ENCODE data around the gene ZGPAT.

ZGPAT gene

DNA sequence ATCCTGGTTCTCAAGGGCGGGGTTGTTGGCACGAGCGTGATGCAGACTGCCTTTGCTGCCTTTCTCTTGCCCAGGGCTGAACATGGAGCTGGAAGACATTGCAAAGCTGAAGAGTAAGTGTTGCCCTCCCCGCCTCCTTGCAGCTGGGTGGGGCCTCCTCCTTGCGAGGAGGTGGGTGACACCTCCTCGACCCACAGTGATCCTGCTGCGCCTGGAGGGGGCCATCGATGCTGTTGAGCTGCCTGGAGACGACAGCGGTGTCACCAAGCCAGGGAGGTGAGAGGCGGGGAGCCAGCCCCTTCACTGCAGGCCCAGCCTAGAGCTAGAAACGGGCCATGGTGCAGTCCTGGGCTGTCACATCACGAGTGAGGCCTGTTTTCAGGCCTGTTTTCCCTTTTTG, 29.8 kb upstream of the ZGPAT start:
- ChIA-PET CTCF (no interaction called here), POLR2A (no interaction called here)
- no peak for DNase-seq (ENCODE audit: extremely low spot score)
- TF ChIP-seq, protein P1, sequence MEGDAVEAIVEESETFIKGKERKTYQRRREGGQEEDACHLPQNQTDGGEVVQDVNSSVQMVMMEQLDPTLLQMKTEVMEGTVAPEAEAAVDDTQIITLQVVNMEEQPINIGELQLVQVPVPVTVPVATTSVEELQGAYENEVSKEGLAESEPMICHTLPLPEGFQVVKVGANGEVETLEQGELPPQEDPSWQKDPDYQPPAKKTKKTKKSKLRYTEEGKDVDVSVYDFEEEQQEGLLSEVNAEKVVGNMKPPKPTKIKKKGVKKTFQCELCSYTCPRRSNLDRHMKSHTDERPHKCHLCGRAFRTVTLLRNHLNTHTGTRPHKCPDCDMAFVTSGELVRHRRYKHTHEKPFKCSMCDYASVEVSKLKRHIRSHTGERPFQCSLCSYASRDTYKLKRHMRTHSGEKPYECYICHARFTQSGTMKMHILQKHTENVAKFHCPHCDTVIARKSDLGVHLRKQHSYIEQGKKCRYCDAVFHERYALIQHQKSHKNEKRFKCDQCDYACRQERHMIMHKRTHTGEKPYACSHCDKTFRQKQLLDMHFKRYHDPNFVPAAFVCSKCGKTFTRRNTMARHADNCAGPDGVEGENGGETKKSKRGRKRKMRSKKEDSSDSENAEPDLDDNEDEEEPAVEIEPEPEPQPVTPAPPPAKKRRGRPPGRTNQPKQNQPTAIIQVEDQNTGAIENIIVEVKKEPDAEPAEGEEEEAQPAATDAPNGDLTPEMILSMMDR (IDR thresholded peaks at IDR 0.05; ENCODE audit: control extremely low read depth, extremely low read depth, low read depth, missing control alignments): no peak

DNA sequence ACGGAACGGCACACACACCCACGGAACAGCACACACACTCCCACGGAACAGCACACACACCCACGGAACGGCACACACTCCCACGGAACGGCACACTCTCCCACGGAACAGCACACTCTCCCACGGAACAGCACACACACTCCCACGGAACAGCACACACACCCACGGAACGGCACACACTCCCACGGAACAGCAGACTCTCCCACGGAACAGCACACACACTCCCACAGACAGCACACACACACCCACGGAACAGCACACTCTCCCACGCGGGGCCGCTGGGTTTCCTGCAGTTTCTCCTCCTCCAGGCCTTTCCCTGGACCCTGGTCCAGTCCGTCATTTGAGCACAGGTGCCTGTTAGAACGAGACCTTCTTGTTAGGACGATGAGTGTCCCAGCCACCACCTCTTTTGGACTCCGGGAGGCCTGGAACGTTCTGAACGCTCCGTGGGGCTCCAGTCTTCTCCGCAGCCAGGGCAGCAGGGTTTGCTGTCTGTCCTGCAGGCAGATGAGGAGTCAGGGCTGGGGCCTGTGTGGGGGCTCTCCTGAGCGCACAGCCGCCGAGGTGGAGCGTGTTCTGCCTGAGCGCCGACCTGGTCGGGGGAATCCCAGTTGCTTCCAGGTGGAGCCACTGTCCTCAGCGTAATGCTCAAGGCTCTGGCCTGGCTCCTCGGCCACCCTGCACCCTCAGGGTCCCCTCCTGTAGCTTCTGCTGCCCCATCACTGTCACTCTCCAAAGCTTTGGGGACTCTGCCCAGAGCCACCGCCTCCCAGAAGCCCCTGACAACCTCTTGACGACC, 29.0 kb upstream of the ZGPAT start:
- CTCF ChIA-PET: interaction anchor here (1.0 kb wide), 1 partner anchor 10 kb away, joined by 3 read pairs; no protein-coding TSS in a partner anchor
- TF ChIP-seq, protein P1 (IDR thresholded peaks at IDR 0.05; ENCODE audit: control extremely low read depth, extremely low read depth, low read depth, missing control alignments): no peak
- DNase-seq (ENCODE audit: extremely low spot score): no peak
- POLR2A ChIA-PET: no interaction called here

DNA sequence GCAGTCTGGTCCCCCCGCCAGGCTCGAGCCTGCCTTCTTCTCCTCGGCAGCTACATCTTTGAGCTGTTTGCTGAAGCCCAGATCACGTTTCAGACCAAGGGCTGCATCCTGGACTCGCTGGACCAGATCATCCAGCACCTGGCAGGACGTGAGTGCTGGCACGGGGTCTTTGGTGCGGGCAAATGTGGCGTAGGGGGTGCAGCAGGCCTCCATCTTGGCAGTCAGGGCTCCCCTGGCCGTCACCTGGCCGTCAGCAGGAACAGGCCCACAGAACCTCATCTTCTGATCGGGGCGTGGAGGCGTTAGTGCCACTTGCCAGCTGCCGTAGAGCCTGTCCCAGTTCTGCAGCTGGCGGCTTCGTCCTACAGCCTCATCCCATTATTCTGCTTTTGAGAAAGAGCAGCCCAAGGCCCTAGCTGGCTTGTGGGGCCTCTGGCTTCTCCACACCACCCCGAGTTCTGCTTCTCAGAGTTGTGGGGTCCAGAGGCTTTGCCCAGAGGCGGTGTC, 28.0 kb upstream of the ZGPAT start:
- ChIA-PET POLR2A (no interaction called here), CTCF (interaction anchor here (1.0 kb wide), 1 partner anchor 11 kb away, joined by 3 read pairs; no protein-coding TSS in a partner anchor)
- DNase-seq (ENCODE audit: extremely low spot score): no peak
- TF ChIP-seq, protein P1 (IDR thresholded peaks at IDR 0.05; ENCODE audit: control extremely low read depth, extremely low read depth, low read depth, missing control alignments): no peak

DNA sequence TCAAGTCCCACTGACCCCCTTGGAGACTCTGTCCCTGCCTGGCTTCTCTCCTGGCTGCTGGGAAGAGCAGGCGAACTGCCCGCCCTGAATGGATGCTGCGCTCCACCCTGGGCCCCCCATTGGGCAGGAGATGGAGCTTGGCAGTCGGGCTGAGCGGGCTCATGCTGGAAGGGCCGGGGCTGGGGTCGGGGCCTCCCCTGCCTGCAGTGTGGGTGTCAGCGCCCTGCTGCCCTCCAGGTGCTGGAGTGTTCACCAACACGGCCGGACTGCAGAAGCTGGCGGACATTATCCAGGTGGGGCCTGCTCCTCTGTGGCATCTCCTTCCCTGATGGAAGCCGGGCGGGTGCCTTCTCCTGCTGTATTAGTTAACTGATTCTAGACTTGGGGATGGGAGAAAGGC, 27.4 kb upstream of the ZGPAT start:
- TF ChIP-seq, protein P1 (IDR thresholded peaks at IDR 0.05; ENCODE audit: control extremely low read depth, extremely low read depth, low read depth, missing control alignments): no peak
- ChIA-PET POLR2A (no interaction called here), CTCF (no interaction called here)
- DNase-seq (ENCODE audit: extremely low spot score): no peak

DNA sequence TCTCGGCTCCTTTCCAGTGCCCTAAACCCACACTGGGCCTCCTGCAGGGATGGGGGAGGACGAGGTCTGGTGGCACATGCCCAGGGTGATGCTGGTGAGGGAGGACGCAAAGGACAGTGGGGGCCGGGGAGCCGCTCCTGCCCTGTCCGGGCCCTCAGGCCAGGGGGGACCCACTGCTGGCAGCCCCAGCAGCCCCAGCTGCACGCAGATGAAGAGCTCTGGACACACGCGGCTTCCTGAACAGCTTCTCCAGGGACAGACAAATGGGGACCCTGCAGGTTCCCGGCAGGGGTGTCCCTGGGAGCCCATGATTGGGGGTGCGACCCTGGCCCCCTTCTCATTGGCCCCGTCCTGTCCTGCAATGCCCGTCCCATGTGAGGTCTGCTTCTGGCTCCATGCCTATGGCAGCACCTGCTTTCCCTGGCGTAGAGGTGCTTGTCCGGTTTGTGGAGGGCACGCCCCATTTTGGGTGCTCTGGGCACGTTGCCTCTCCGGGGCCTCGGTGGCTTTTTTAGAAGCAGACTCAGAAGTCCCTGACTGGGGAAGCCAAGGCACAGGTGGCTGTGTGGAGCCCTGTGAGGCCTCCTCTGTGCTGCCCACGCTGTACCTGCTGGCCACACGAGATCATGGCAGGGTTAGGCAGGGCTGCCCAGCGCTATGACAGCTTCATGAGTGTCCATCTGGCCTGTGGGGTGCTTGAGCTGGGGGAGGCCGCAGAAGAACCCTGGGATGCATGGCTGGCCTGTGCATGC, 26.8 kb upstream of the ZGPAT start:
- TF ChIP-seq, protein P1 (IDR thresholded peaks at IDR 0.05; ENCODE audit: control extremely low read depth, extremely low read depth, low read depth, missing control alignments): no peak
- CTCF ChIA-PET: no interaction called here
- no peak for DNase-seq (ENCODE audit: extremely low spot score)
- POLR2A ChIA-PET: no interaction called here

DNA sequence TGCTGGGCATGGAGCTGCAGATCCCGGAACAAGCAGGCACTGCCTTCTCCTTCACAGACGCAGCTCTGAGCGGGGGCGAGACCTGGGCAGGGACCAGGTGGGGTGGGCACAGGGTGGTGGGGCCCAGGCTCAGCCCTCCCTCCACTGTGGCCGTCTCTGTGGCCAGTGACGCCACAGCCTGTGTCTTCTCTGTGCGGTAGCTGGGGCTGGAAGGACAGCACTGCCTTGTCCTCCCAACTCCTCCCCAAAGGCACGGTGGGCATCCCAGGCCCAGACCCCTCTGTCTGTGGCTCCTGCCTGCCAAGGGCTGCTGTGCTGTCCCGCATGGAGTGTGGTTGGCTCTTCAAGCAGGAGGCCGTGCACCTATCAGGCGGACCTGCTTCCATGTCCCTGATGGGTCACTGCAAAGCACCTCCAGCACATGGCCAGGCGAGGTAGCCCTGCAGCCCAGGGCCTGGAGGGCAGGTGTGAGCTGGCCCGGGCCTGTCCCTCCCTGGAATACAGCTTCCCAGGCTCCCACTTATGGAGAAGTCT, 26.2 kb upstream of the ZGPAT start:
- CTCF ChIA-PET: interaction anchor here (1.1 kb wide), 1 partner anchor 20 kb away, joined by 3 read pairs; no protein-coding TSS in a partner anchor
- no peak for DNase-seq (ENCODE audit: extremely low spot score)
- POLR2A ChIA-PET: no interaction called here

More for the DNA sequence above, 26.2 kb upstream of the ZGPAT start:
- TF ChIP-seq, protein P1 (IDR thresholded peaks at IDR 0.05; ENCODE audit: control extremely low read depth, extremely low read depth, low read depth, missing control alignments): no peak
